Measurements from ENCODE around the gene HSCB.
"Not testable (repeated sequence)": the region's sequence is repeated elsewhere in the genome, so short reads cannot be mapped to it uniquely, and the experiment has no call there.

The HSCB gene

DNA sequence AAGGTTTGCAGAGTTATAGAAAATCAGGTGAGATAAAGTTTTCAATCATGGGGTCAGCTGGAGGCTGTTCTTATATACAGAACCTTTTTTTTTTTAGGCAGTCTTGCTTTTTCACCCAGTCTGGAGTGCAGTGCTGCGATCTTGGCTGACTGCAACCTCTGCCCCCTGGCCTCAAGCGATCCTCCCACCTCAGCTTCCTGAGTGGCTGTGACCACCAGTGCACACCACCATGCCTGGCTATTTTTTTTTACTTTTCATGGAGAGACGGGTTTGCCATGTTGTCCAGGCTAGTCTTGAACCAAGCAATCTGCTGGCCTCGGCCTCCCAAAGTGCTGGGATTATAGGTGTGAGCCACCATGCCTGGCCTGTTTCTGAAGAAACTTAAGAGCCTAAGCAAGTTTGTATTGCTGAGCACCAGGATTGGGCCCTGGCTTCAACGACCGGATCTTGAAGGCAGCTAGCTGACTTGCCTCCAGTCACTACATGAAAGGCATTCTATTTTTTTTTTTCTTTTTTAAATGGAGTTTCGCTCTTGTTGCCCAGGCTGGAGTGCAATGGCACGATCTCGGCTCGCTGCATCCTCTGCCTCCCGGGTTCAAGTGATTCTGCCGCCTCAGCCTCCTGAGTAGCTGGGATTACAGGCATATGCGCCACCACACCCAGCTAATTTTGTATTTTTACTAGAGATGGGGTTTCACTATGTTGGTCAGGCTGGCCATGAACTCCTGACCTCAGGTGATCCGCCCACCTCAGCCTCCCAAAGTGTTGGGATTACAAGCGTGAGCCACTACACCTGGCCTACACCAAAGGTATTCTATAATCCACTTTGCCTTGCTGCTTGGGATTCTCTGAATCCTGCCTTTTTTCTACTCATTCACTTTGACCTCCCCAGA is 50.9 kb downstream of the HSCB start:
- DNase-seq: no peak

DNA sequence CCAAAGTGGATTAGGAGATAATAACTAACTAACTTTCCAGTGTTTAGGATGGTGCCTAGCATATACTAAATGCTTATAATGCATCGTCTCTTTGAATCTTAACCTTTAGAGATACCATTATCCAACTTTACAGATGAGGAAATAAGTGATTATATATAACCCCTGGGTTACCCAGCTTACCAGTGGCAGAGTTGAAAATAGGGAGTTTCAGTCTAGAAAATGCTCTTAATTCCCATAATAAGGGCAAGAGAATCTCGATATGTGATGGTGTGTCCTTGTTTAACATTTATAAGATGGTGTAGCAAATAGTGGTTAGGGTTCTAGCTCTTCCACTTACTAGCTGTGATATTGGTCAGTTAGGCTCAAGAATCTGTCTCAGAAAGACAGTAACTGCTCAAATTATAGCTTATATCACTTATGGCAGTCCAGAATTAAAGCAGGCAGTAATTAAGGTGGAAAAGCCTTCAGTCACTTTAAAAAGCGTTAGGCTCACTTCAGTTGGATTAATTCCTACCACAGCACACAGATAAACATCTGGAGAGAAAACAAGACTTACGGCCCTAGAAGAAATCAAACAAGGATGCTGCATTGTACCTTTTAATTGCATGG is 52.2 kb downstream of the HSCB start:
- DNase-seq: no peak

DNA sequence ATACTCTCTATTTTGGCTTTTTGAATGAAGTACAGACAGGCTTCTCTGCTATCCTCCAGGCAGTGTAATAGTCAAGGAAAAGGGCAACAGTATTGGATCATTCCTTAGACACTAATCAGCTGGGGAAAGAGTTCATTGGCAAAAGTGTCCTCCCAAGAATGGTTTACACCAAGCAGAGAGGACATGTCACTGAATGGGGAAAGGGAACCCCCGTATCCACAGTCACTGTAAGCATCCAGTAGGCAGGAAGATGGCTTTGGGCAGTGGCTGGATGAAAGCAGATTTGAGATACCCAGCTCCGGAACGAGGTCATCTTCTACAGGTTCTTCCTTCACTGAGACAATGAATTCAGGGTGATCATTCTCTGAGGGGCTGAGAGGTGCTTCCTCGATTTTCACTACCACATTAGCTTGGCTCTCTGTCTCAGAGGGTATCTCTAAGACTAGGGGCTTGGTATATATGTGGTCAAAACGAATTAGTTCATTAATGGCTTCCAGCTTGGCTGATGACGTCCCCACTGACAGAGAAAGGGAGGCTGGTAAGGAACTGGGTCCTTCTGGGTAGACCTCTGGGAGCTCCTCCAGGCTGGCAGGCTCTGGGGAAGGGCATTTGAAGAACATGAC is 53.3 kb downstream of the HSCB start:
- no peak for DNase-seq

DNA sequence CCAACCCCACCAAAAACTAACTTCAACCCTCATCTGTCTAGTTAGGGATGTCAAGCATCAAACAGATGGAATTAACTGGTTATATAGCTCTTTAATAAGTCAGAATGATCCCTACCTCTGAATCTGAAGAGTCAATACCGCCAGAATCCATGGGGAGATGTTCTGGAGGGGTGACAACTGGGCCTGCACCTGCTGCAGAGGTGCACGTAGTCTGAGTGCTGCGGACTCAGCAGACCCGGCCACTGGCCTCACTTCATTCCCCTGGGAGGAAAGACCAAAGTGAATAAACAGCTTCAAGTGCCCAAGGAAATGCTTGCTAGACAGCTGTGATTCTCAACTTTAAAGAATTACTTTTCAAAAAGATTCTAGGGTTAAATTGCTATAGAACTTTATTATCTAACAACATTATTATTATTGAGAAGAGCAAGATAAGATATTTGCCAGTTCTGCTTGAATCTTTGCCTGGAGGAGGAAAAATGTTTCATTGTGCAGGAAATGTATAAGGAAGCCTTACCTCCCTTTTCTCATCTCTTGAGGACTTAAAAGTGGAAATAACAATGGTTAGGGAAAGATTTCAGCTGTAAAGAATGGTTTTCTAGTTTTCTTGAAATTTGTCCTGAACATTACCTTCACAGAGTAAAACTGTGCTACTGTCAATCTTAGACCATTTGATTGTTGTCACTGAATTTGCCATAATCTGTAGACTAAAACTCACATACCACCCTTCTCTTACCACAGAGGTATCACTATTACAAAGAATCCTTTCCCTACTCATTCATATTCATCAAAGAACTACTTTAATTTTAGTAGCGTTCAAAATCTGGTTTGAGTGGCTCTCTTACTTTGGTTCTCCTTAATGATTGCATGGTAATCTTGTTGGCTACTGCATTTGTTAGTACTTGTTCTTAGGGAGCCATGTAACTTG is 54.4 kb downstream of the HSCB start:
- no peak for DNase-seq

DNA sequence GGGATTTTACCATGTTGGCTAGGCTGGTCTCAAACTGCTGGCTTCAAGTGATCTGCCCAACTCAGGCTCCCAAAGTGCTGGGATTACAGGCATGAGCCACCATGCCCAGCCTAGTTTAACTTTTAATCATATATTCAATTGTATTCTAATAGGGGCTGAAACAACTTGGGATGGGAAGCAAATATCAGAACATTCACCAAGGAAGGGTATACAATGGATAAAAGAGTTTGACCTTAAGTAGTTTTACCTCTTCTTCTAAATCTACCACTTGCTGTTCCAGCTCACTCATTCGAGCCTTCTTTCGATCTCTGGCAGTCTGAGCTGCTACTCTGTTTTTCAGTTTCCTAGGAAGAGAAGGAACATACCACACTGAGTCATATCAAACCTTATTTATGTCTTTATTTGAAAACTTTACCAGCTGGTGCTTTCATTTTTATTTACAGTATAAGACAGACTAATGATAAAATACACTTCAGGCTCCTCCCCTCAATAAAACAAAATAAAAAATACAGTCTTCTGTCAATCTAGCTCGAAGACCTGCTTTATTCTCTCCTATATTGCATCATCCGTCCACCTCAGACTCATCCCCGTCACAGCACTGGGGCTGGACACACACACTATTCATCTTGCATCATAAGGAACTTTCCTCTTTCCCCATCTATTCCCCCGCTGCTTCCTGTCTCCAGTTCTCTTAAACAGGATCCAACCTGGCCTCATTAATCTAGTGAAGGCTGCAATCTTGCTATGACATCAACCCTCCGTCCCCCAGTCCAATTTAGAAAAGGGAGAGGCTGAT is 57.2 kb downstream of the HSCB start:
- no peak for DNase-seq

DNA sequence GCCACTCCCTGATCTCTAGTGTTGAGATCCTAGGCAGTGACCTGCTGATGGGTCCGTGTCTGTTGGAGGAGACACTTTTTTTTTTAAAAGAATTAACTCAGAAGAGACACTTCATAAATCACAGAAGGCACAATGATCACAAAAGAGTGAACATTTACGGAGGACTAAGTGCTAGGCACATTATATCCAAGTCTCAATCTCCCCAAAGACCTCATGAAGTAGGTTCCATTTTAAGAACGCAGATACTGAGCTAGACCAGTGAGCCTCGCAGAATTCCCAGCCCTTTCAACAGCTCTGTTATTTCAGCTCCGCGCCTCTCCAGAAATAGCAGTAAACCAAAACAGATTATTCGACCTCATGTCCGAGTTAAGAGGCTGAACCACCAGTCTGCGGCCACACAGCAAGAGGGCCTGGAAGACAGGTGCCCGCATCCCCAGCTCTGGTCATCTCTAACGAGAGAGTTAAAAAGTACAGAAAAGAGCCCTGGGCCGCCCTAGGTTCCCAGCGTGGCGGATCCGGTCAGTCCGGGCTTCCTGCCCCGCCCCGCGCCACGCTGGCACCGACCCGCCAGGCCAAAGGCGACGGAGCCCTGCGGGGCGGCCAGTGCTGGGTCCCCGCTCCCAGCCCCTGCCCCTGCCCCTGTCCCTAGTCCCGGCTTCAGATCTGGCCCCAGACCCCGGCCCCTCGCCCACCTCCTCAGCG is 57.9 kb downstream of the HSCB start:
- no peak for DNase-seq

DNA sequence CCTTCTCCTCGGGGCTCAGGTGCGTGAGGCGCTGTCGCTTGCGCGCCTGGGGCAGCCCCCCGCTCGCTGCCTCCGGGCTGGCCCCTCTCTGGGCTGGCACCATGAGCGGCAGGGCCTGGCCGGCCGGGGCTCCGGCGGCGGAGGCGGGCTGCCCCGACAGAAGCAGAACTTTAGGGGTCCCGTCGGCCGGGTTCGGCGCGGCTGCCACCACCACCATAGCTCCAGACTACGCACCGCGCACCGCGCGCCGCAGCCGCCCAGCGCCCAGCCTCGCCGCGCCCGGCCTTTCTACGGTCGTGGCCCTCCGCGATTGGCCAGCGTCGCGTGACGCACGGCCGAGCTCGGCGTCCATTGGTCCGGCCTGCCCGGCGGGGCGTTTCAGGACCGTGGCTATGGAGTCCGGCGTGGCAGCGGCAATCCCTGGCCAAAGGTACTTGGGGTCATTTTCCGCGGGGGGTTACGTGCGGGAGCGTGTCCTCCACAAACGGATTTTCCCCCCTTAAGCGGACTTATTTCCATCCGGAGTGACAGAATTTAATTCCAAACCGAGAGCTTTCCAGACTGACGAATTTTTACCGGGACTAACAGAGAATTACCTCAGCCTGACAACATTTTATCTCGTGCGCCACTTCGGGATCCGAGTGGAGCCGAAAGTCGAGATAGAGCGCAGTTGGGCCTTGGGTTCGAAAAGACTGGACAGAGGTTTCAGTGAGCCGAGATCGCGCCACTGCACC is 58.6 kb downstream of the HSCB start, which contains the start of gene XBP1:
Gene XBP1 (minus strand): TSS at position 262 of the 734 bp plus-strand sequence.
- peak; percentile 83 for DNase-seq

DNA sequence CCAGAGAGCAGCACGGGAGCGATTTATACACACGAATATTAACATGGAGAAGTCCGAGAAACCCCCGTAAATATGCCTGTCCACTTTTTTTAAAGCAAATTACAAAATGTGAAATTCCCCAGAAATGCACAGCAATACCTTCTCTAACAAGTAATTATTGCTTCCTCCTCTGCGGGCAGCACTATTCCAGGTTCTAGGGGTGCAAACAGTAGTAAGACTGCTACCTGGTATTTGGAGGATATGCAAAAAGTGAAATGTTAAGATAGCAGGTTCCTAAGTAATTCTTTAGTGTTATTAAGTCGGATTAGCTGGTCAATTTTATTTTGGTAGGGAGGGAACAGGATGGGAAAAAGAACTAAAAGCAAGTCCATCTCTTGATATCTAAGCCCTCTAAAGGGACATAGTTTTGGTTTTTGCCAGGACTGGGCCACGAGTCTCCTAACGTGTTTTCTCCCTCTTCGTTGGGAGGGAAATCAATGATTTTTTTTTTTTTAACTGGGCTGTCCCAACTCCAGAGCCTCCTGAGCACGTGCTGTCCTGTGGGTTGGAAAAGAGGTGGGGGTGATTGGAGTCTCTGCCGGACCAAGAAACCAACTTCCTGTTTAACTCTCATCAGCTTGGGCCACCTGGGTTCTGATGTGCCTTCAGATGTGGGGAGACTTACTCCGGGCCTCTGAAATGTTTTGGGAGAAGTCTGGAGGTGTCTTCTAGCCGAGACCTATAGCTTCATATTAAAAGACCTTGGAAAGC is 60.2 kb downstream of the HSCB start:
- no peak for DNase-seq

DNA sequence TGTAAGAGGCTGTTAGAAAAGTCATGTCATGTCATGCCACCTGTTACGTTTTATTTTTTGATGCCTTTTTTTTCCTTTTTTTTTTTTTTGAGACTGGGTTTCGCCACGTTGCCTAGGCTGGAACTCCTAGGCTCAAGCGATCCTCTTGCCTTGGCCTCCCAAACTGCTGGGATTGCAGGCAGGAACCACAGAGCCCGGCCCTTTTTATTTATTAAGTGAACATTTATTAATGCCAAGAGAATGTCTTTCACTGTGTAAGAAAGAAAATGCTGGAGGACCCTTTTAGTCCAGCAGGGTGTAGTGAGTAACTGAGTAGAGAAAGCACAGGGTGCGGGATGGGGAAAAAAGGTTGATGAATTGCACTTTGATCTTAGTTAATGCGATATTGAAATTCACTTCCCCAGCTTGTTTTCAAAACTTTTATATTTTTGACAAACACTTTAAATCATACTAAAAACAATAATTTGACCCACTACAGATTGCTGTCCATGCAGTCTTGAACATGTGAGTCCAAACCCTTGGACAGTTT is 60.8 kb downstream of the HSCB start:
- DNase-seq: no peak

DNA sequence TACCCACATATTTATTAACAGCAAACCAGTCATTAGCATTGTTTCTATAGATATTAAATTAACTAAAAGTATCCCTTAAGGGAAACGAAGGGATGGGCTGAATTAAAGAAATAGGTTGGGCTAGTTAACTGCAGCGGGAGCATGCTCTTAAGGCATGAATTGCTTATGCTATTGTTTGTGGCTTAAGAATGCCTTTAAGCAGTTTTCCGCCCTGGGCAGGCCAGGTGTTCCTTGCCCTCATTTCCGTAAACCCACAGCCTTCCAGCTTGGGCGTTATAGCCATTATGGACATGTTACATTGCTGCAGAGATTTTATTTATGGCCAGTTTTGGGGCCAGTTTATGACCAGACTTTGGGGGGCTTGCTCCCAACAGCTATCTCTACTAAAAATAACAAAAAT is 63.6 kb downstream of the HSCB start:
- not testable (repeated sequence) for DNase-seq
